DND-41 (cell line): Measurements from ENCODE around the gene BMP2.

Experiments used
- EZH2 ChIP-seq: IDR thresholded peaks from 3 replicates; pipeline ENCODE4 v1.6.1; 2012; ENCODE audit warnings: borderline replicate concordance, low read depth, mild to moderate bottlenecking, moderate library complexity, low read length, inconsistent platforms; ENCODE audit not compliant: severe bottlenecking
- TF ChIP-seq, protein P1 (sequence below): IDR thresholded peaks from 2 replicates; pipeline ENCODE4 v1.5.1; 2012; ENCODE audit warnings: borderline replicate concordance, low read length, moderate library complexity, mild to moderate bottlenecking; ENCODE audit not compliant: poor library complexity, severe bottlenecking; ENCODE audit errors: extremely low read depth

- TF ChIP-seq, protein P1, sequence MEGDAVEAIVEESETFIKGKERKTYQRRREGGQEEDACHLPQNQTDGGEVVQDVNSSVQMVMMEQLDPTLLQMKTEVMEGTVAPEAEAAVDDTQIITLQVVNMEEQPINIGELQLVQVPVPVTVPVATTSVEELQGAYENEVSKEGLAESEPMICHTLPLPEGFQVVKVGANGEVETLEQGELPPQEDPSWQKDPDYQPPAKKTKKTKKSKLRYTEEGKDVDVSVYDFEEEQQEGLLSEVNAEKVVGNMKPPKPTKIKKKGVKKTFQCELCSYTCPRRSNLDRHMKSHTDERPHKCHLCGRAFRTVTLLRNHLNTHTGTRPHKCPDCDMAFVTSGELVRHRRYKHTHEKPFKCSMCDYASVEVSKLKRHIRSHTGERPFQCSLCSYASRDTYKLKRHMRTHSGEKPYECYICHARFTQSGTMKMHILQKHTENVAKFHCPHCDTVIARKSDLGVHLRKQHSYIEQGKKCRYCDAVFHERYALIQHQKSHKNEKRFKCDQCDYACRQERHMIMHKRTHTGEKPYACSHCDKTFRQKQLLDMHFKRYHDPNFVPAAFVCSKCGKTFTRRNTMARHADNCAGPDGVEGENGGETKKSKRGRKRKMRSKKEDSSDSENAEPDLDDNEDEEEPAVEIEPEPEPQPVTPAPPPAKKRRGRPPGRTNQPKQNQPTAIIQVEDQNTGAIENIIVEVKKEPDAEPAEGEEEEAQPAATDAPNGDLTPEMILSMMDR: no peak
- no peak for TF ChIP-seq EZH2
Observed at GRCh38 chr20:6718662-6719368, 48.7 kb upstream of the BMP2 start.
